Measurements from ENCODE around the gene KLHL26. TPM values are rescaled to one million over a fixed set of nuclear protein-coding genes. Genes with fewer than 3 reads are reported as not detected.

Gene KLHL26
- polyA plus RNA-seq, 1 experiment, result 2.3 TPM

GRCh38 chr19:18704054-18704453 is 67.2 kb downstream of the KLHL26 start:
- H3K27me3 ChIP-seq (ENCODE audit: control insufficient read depth, insufficient read depth, low read length), result no peaks in the 10 kb centered on the region
- H3K36me3 ChIP-seq (ENCODE audit: control insufficient read depth, insufficient read depth, low read length), result no peaks in the 10 kb centered on the region
- H3K4me3 ChIP-seq (ENCODE audit: low read depth, low read length), result no peak overlapping the region
- POLR2A ChIA-PET, result no interaction called here
- no peak for TF ChIP-seq CTCF (IDR thresholded peaks at IDR 0.05; ENCODE audit: insufficient read depth, low read depth, low read length)
- CTCF ChIA-PET, result no interaction called here
- DNase-seq (ENCODE audit: low read depth), result no peak

GRCh38 chr19:18704971-18705370 is 68.1 kb downstream of the KLHL26 start:
- POLR2A ChIA-PET, result interaction anchor here (0.5 kb wide), 1 partner anchor 143 kb away, joined by 3 read pairs; no protein-coding TSS in a partner anchor
- CTCF ChIA-PET, result no interaction called here
- Histone ChIP-seq H3K36me3 (ENCODE audit: control insufficient read depth, insufficient read depth, low read length) (no peaks in the 10 kb centered on the region), H3K27me3 (ENCODE audit: control insufficient read depth, insufficient read depth, low read length) (no peaks in the 10 kb centered on the region), H3K4me3 (ENCODE audit: low read depth, low read length) (no peak overlapping the region)
- no peak for TF ChIP-seq CTCF (IDR thresholded peaks at IDR 0.05; ENCODE audit: insufficient read depth, low read depth, low read length)
- DNase-seq (ENCODE audit: low read depth), result no peak

GRCh38 chr19:18708452-18709231 is 71.8 kb downstream of the KLHL26 start:
- no peak for TF ChIP-seq CTCF (IDR thresholded peaks at IDR 0.05; ENCODE audit: insufficient read depth, low read depth, low read length)
- ChIA-PET POLR2A (no interaction called here), CTCF (interaction anchor here (1.0 to 1.6 kb wide), 2 partner anchors 8 to 257 kb away, joined by 3 to 4 read pairs; no protein-coding TSS in a partner anchor)
- Histone ChIP-seq H3K4me3 (ENCODE audit: low read depth, low read length) (no peak overlapping the region), H3K27me3 (ENCODE audit: control insufficient read depth, insufficient read depth, low read length) (no peaks in the 10 kb centered on the region), H3K36me3 (ENCODE audit: control insufficient read depth, insufficient read depth, low read length) (no peaks in the 10 kb centered on the region; the same call in 1 of the 2 replicates)
- DNase-seq (ENCODE audit: low read depth), result no peak

DNA sequence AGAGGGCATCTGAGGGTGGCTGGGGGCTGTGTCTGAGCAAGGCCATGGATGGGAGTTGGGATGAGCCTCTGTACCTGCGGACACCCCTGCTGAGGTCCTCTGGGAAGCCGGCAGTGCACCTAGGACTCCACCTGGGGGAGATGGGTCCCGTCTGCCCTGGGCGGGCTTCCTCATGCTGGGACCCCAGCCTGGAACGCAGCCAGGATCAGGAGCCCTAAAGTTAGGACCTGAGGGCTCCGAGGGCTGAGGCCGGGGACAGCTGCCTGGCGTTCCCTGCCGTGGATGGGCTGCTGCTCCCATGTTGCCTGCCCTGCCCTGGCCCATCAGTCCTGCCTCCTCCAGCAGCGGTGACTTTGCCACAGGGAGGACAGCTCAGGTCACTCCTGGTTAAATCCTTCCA is 72.7 kb downstream of the KLHL26 start:
- no peak for DNase-seq (ENCODE audit: low read depth)
- no peak for TF ChIP-seq CTCF (IDR thresholded peaks at IDR 0.05; ENCODE audit: insufficient read depth, low read depth, low read length)
- Histone ChIP-seq H3K4me3 (ENCODE audit: low read depth, low read length) (no peak overlapping the region), H3K36me3 (ENCODE audit: control insufficient read depth, insufficient read depth, low read length) (no peaks in the 10 kb centered on the region; the same call in 1 of the 2 replicates), H3K27me3 (ENCODE audit: control insufficient read depth, insufficient read depth, low read length) (no peaks in the 10 kb centered on the region)
- ChIA-PET POLR2A (no interaction called here), CTCF (interaction anchor here (1.0 to 1.7 kb wide), 3 partner anchors 9 to 258 kb away, joined by 3 to 4 read pairs (median 4); no protein-coding TSS in a partner anchor)

- no peak for TF ChIP-seq CTCF (IDR thresholded peaks at IDR 0.05; ENCODE audit: insufficient read depth, low read depth, low read length)
- Histone ChIP-seq H3K4me3 (ENCODE audit: low read depth, low read length) (no peak overlapping the region), H3K36me3 (ENCODE audit: control insufficient read depth, insufficient read depth, low read length) (no peaks in the 10 kb centered on the region; the same call in 1 of the 2 replicates), H3K27me3 (ENCODE audit: control insufficient read depth, insufficient read depth, low read length) (no peaks in the 10 kb centered on the region)
- ChIA-PET POLR2A (no interaction called here), CTCF (interaction anchor here (1.7 kb wide), 1 partner anchor 116 kb away, joined by 4 read pairs; no protein-coding TSS in a partner anchor)
- no peak for DNase-seq (ENCODE audit: low read depth)
Observed at GRCh38 chr19:18710186-18710585, 73.4 kb downstream of the KLHL26 start.

Measured in BJ (cell line).